Measurements from ENCODE around the gene ACP5. TPM values are rescaled to one million over a fixed set of nuclear protein-coding genes. Genes with fewer than 3 reads are reported as not detected.

Gene ACP5
- total RNA-seq, 1 experiment from 2014 or later = not detected

GRCh38 chr19:11535792-11536595 lies 41.5 kb downstream of the ACP5 start:
- Histone ChIP-seq H3K27me3 (no peaks in the 10 kb centered on the region), H3K9me3 (no peaks in the 10 kb centered on the region), H3K4me3 (peak overlapping the region; percentile 4; the same call in 1 of the 2 replicates), H3K36me3 (no peaks in the 10 kb centered on the region)
- DNase-seq = peak; percentile 91

DNA sequence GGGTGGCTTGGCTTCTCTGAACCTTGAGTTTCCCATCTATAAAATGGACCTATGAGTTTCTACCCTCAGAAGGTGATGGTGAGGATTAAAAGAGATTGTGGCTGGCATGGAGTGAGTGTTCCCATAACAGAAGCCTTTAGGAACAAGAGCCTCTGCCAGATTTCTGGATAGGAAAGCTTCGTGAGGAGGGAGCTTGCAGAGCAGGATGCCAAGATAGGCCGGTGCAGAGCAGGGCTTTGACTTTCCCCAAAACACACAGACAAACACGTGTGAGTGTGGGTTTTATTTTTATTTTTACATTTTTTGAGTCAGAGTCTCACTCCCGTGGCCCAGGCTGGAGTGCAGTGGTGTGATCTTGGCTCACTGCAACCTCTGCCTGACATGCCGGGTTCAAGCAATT lies 42.5 kb downstream of the ACP5 start:
- Histone ChIP-seq H3K36me3 (no peaks in the 10 kb centered on the region), H3K9me3 (no peaks in the 10 kb centered on the region), H3K27me3 (no peaks in the 10 kb centered on the region), H3K4me3 (no peak overlapping the region)
- no peak for DNase-seq

- no peak overlapping the region for H3K4me3 ChIP-seq
- no peak for DNase-seq
These were observed 42.9 kb downstream of the ACP5 start for GRCh38 chr19:11534538-11534937.

GRCh38 chr19:11530432-11530831 lies 47.0 kb downstream of the ACP5 start:
- DNase-seq = peak; percentile 81
- H3K9me3 ChIP-seq = no peaks in the 10 kb centered on the region
- no peaks in the 10 kb centered on the region for H3K27me3 ChIP-seq
- peaks cover 15% of the 10 kb centered on the region for H3K36me3 ChIP-seq
- no peak overlapping the region for H3K4me3 ChIP-seq

More at GRCh38 chr19:11534538-11534937, 42.9 kb downstream of the ACP5 start:
- H3K27me3 ChIP-seq = no peaks in the 10 kb centered on the region
- no peaks in the 10 kb centered on the region for H3K9me3 ChIP-seq
- H3K36me3 ChIP-seq = no peaks in the 10 kb centered on the region

DNA sequence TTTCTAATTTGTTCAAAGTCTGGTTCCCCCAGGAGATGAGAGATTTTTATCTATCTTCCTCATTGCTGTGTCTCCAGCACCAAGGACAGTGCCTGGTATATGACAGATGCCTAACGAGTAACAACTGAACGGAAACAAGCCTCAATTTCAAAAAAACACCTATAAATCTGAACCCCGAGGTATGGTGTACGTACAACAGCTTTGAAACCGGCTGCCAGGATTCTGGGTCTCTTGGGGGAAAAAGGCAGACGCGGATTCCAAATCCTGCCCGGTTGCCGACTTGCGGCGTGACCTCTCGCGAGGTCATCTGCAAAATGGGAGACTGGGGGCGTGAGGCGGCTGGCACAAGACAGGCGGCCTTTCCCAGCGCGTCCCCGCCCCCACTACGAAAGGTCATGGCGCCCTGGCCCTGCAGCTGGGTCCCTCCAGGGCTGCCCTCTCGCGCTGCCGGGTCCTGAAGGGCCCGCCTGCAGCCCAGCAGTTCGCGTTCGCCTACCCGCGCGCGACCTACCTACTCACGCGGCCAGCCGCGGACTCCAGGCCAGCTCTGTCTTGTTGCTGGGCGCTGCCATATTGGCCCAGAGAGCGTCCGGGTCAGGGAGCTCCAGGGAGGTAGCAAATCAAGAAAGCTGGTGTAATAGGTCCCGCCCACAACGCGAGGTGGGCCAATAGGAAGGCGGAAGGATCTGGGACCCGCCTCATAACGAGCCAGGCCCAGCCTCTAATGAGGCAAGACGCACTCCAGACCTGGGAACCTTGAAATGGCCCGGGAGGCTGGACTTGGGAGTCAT lies 48.7 kb downstream of the ACP5 start, which contains the start of gene ECSIT:
ECSIT (minus strand) TSS at position 584 of the 791 bp plus-strand sequence. CDS start 9,964 bp downstream, outside the sequence.
- Histone ChIP-seq H3K36me3 (peaks cover 27% of the 10 kb centered on the region), H3K27me3 (no peaks in the 10 kb centered on the region), H3K9me3 (no peaks in the 10 kb centered on the region), H3K4me3 (peak within 1 kb of the TSS; percentile 93)
- peak; percentile 100 for DNase-seq

Other genes starting within 250 kb of the ACP5 start
- 2.3 and 3.1 TPM in 2 replicates for gene RAB3D, start 238.0 kb downstream of the ACP5 start, total RNA-seq (2014; rRNA removed; shearing (Covaris generic); ENCODE audit: low replicate concordance)
- gene TMEM205, start 231.4 kb downstream of the ACP5 start, total RNA-seq (2014; rRNA removed; shearing (Covaris generic); ENCODE audit: low replicate concordance) = 139 and 195 TPM in 2 replicates
- 5.4 and 9.0 TPM in 2 replicates for gene CCDC159, start 231.1 kb downstream of the ACP5 start, total RNA-seq (2014; rRNA removed; shearing (Covaris generic); ENCODE audit: low replicate concordance)
- gene PLPPR2, start 222.2 kb downstream of the ACP5 start, total RNA-seq (2014; rRNA removed; shearing (Covaris generic); ENCODE audit: low replicate concordance) = 3.9 and 12.3 TPM in 2 replicates
- gene SWSAP1, start 203.0 kb downstream of the ACP5 start, total RNA-seq (2014; rRNA removed; shearing (Covaris generic); ENCODE audit: low replicate concordance) = 1.3 and 3.1 TPM in 2 replicates
- 2.6 and 2.9 TPM in 2 replicates for gene EPOR, start 193.3 kb downstream of the ACP5 start, total RNA-seq (2014; rRNA removed; shearing (Covaris generic); ENCODE audit: low replicate concordance)
- gene RGL3, start 158.3 kb downstream of the ACP5 start, total RNA-seq (2014; rRNA removed; shearing (Covaris generic); ENCODE audit: low replicate concordance) = 0.10 TPM in 1 of 2 replicates, not detected in the other
- 0.22 and 2.0 TPM in 2 replicates for gene ODAD3, start 142.5 kb downstream of the ACP5 start, total RNA-seq (2014; rRNA removed; shearing (Covaris generic); ENCODE audit: low replicate concordance)
- 93.3 and 256 TPM in 2 replicates for gene PRKCSH, start 142.0 kb downstream of the ACP5 start, total RNA-seq (2014; rRNA removed; shearing (Covaris generic); ENCODE audit: low replicate concordance)
- not detected in 2 replicates for gene ELAVL3, start 96.6 kb downstream of the ACP5 start, total RNA-seq (2014; rRNA removed; shearing (Covaris generic); ENCODE audit: low replicate concordance)
- gene ZNF653, start 71.8 kb downstream of the ACP5 start, total RNA-seq (2014; rRNA removed; shearing (Covaris generic); ENCODE audit: low replicate concordance) = 7.4 and 12.8 TPM in 2 replicates
- gene ECSIT, start 48.5 kb downstream of the ACP5 start, total RNA-seq (2014; rRNA removed; shearing (Covaris generic); ENCODE audit: low replicate concordance) = 139 and 196 TPM in 2 replicates
- 0.46 TPM in 1 of 2 replicates, not detected in the other for gene CNN1, start 38.8 kb downstream of the ACP5 start, total RNA-seq (2014; rRNA removed; shearing (Covaris generic); ENCODE audit: low replicate concordance)
- 51.6 and 111 TPM in 2 replicates for gene ELOF1, start 18.4 kb downstream of the ACP5 start, total RNA-seq (2014; rRNA removed; shearing (Covaris generic); ENCODE audit: low replicate concordance)
- gene ZNF627, start 19.8 kb upstream of the ACP5 start, total RNA-seq (2014; rRNA removed; shearing (Covaris generic); ENCODE audit: low replicate concordance) = 32.4 and 33.2 TPM in 2 replicates
- gene ZNF823, start 161.3 kb upstream of the ACP5 start, total RNA-seq (2014; rRNA removed; shearing (Covaris generic); ENCODE audit: low replicate concordance) = 10.1 and 14.8 TPM in 2 replicates
- gene ZNF441, start 189.4 kb upstream of the ACP5 start, total RNA-seq (2014; rRNA removed; shearing (Covaris generic); ENCODE audit: low replicate concordance) = 5.7 and 21.8 TPM in 2 replicates
- gene ZNF491, start 220.9 kb upstream of the ACP5 start, total RNA-seq (2014; rRNA removed; shearing (Covaris generic); ENCODE audit: low replicate concordance) = not detected in 2 replicates
- gene ZNF440, start 236.6 kb upstream of the ACP5 start, total RNA-seq (2014; rRNA removed; shearing (Covaris generic); ENCODE audit: low replicate concordance) = 13.6 and 20.9 TPM in 2 replicates